Activated CD4-positive, alpha-beta memory T cell treated with anti-CD3 and anti-CD28 coated beads, Interleukin-2, amount 10 ng/mL, durations not matched to agents 7 days and 5 days (primary cell): ENCODE results near the gene TUBA4B. TPM values are rescaled to one million over a fixed set of nuclear protein-coding genes. Genes with fewer than 3 reads are reported as not detected.

Source experiments
- CTCF ChIA-PET: fragments of 350-600 bp; sonication (Branson Sonifier 250); formaldehyde crosslinking; loops from one replicate; lab custom pipeline; 2021; ENCODE audit warnings: antibody characterized with exemption, inconsistent platforms; lab: Charles Lee
- POLR2A ChIA-PET: fragments of 350-600 bp; sonication (Branson Sonifier 250); formaldehyde crosslinking; loops from one replicate; lab custom pipeline; 2021; ENCODE audit warnings: antibody characterized with exemption; lab: Charles Lee
- DNase-seq: peaks from one replicate; pipeline ENCODE4 v3.0.0-alpha.2; 2020
- H3K27ac Mint-ChIP-seq: one replicate; pipeline ENCODE4 v1.8.0; 2021; ENCODE audit warnings: mild to moderate bottlenecking, mixed read lengths
- H3K27me3 Mint-ChIP-seq: one replicate; pipeline ENCODE4 v1.8.0; 2021; ENCODE audit warnings: mixed read lengths
- H3K36me3 Mint-ChIP-seq: one replicate; pipeline ENCODE4 v1.8.0; 2021; ENCODE audit warnings: low read depth, mixed read lengths
- H3K4me1 Mint-ChIP-seq: one replicate; pipeline ENCODE4 v1.8.0; 2021; ENCODE audit warnings: mixed read lengths
- H3K4me3 Mint-ChIP-seq: one replicate; pipeline ENCODE4 v1.8.0; 2021; ENCODE audit warnings: mild to moderate bottlenecking, mixed read lengths
- H3K9me3 Mint-ChIP-seq: one replicate; pipeline ENCODE4 v1.8.0; 2021; ENCODE audit warnings: mixed read lengths
- total RNA-seq, 2 experiments: library from RNA; stranded (reverse); gene quantifications; one replicate each; pipeline ENCODE4 v1.2.3, GENCODE V29; 2021

Gene TUBA4B
- not detected for total RNA-seq

DNA sequence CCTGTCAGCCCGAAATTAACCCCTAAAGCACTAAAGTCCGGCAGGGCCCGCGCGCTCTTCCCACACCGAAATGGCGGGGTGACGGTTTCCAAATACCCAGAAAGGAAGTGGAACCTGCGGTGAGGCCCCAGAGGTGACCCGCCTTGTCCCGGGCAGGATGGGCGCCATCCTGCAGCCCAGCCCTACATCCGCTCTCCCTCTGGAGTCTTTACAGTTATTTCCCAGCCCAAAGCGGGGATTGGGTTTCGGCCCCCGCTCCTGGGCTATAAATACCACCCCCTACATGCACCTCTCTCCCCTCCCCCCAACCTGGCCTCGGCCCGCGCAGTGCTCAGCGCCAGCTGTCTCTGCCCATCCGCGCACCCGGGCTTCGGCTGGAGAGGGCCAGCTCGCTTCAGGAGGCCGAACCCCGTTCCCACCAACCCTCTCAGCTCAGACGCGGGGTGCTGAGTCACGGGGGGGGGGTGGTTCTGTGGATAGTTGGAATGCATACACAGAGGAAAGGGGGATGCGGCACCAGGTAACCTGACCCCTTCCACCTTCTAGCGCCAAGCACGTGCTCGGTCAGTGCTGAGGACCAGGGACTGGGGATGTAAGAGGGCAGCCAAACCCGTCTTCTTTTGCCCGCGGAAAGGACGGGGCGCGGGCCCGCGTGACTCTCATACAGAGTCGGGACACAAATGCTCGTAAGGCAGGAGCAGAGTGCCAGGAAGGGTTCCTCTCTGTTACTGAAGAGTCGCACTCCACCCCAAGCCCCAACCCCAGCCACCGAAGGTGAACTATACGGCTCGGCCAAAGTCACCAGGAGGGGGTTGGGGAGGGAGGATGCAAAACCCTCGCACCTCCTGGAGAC is at the start of gene TUBA4B:
Gene TUBA4B (plus strand): TSS at position 344 of the 853 bp plus-strand sequence. CDS start 165 bp downstream, at position 509.
- POLR2A ChIA-PET = interaction anchor here (0.6 to 15.2 kb wide), 26 partner anchors 8 to 594 kb away, joined by 3 to 425 read pairs (median 8); partner anchors contain the start of genes ABCB6, ANKZF1, ATG9A and BCS1L

GRCh38 chr2:219204425-219205164 is 48.4 kb upstream of the TUBA4B start:
- Mint-ChIP-seq H3K27me3 (peaks cover 3% of the 10 kb centered on the region), H3K4me1 (peaks cover 37% of the 10 kb centered on the region), H3K36me3 (peaks cover 17% of the 10 kb centered on the region), H3K27ac (no peak overlapping the region), H3K4me3 (no peak overlapping the region), H3K9me3 (peaks cover 7% of the 10 kb centered on the region)
- no peak for DNase-seq
- POLR2A ChIA-PET = interaction anchor here (0.7 to 1.0 kb wide), 2 partner anchors 22 to 50 kb away, joined by 3 read pairs; partner anchors contain the start of gene TUBA4A
- CTCF ChIA-PET = interaction anchor here (0.7 to 4.1 kb wide), 6 partner anchors 12 to 184 kb away, joined by 3 to 18 read pairs (median 4); no protein-coding TSS in a partner anchor

More for the DNA sequence above, at the start of gene TUBA4B:
- Mint-ChIP-seq H3K4me3 (peak within 1 kb of the TSS; percentile 100), H3K4me1 (peaks cover 56% of the 10 kb centered on the region), H3K36me3 (peaks cover 53% of the 10 kb centered on the region), H3K9me3 (no peaks in the 10 kb centered on the region), H3K27me3 (no peaks in the 10 kb centered on the region), H3K27ac (peak within 1 kb of the TSS; percentile 81)
- CTCF ChIA-PET = interaction anchor here (0.6 to 9.7 kb wide), 12 partner anchors 8 to 112 kb away, joined by 3 to 120 read pairs (median 6); partner anchors contain the start of genes ANKZF1, ATG9A, DNAJB2 and GLB1L
- DNase-seq = peak; percentile 78

- Mint-ChIP-seq H3K4me3 (no peak overlapping the region), H3K27me3 (peaks cover 3% of the 10 kb centered on the region), H3K9me3 (peaks cover 7% of the 10 kb centered on the region), H3K36me3 (peaks cover 21% of the 10 kb centered on the region), H3K4me1 (peaks cover 42% of the 10 kb centered on the region), H3K27ac (no peak overlapping the region)
- DNase-seq = no peak
- CTCF ChIA-PET = interaction anchor here (1.5 to 4.1 kb wide), 5 partner anchors 12 to 90 kb away, joined by 3 to 18 read pairs (median 7); partner anchors contain the start of genes DNAJB2 and NHEJ1
- POLR2A ChIA-PET = interaction anchor here (1.2 to 5.0 kb wide), 7 partner anchors 10 to 392 kb away, joined by 3 to 160 read pairs (median 17); partner anchors contain the start of genes ABCB6, ANKZF1, ATG9A and CNPPD1
These were observed 47.9 kb upstream of the TUBA4B start for GRCh38 chr2:219205165-219205538.

DNA sequence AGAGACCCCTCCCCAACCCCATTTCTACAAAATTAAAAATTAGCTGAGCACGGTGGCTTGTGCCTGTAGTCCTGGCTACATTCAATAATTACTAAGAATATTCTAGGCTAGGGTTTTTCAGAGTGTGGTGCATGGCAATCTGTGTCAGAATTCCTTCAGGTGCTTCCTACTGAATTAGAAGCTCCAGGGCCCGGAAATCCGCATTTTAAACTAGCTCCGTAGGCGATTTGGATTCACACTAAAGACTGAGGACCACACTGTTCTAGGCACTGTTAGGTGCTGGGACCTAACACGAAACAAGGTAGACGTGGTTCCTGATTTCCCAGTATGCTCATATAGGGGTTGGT is 47.1 kb upstream of the TUBA4B start:
- peaks cover 21% of the 10 kb centered on the region for H3K36me3 Mint-ChIP-seq
- H3K27ac Mint-ChIP-seq = peak overlapping the region; percentile 87
- ChIA-PET POLR2A (interaction anchor here (0.7 to 5.0 kb wide), 18 partner anchors 9 to 391 kb away, joined by 3 to 160 read pairs (median 8); partner anchors contain the start of genes ABCB6, ANKZF1, ATG9A and CNPPD1), CTCF (interaction anchor here (0.7 to 4.1 kb wide), 18 partner anchors 11 to 324 kb away, joined by 3 to 18 read pairs (median 6); partner anchors contain the start of genes ABCB6, CNPPD1, DNAJB2 and NHEJ1)
- no peak for DNase-seq
- peak overlapping the region; percentile 79 for H3K4me3 Mint-ChIP-seq
- peaks cover 7% of the 10 kb centered on the region for H3K9me3 Mint-ChIP-seq
- no peaks in the 10 kb centered on the region for H3K27me3 Mint-ChIP-seq
- peaks cover 46% of the 10 kb centered on the region for H3K4me1 Mint-ChIP-seq

- no peaks in the 10 kb centered on the region for H3K27me3 Mint-ChIP-seq
- ChIA-PET CTCF (interaction anchor here (0.5 to 4.1 kb wide), 19 partner anchors 10 to 547 kb away, joined by 3 to 18 read pairs (median 5); partner anchors contain the start of genes ABCB6, CNPPD1, DNAJB2 and NHEJ1), POLR2A (interaction anchor here (0.7 to 5.0 kb wide), 21 partner anchors 9 to 391 kb away, joined by 3 to 160 read pairs (median 7); partner anchors contain the start of genes ABCB6, ANKZF1, ATG9A and CNPPD1)
- H3K4me1 Mint-ChIP-seq = peaks cover 52% of the 10 kb centered on the region
- H3K4me3 Mint-ChIP-seq = peak within 1 kb of the TSS; percentile 79
- H3K9me3 Mint-ChIP-seq = peaks cover 7% of the 10 kb centered on the region
- H3K36me3 Mint-ChIP-seq = peaks cover 27% of the 10 kb centered on the region
- DNase-seq = peak; percentile 96
- H3K27ac Mint-ChIP-seq = peak within 1 kb of the TSS; percentile 88
These were observed 46.5 kb upstream of the TUBA4B start, which contains the start of gene ZFAND2B for GRCh38 chr2:219206328-219207133. Gene ZFAND2B (plus strand): TSS chr2:219206782. CDS start chr2:219206988, 206 bp downstream.

DNA sequence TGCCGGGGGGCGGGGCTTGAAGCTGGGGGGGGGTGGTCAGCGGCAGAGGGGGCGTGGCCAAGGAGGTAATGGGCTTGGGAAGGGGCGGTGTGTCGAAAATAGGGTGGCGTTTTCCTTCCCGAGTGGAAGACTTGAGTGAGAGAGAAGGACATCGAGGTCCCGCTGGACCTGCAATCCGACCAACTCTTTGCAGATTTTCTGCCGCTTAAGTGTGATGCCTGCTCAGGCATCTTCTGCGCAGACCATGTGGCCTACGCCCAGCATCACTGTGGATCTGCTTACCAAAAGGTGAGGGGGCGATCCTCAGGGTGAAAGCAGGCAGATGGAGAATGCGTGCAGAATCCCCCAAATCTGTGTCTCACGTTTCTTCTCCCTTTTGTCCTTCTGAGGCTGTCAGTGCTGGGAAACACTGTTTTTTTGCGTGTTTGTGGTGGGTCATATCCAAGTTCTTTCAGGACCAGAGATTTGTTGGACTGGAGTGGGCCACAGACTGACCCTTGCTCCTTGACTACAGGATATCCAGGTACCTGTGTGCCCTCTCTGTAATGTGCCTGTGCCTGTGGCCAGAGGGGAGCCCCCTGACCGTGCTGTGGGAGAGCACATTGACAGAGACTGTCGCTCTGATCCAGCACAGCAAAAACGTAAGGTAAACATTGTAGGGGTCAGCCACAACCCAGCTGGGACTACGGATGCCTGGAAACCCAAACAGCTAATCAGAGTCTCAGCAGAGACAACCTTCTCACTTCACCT is 45.7 kb upstream of the TUBA4B start:
- H3K27me3 Mint-ChIP-seq = no peaks in the 10 kb centered on the region
- POLR2A ChIA-PET = interaction anchor here (0.9 to 5.0 kb wide), 14 partner anchors 11 to 87 kb away, joined by 3 to 160 read pairs (median 8); partner anchors contain the start of genes ABCB6, ANKZF1, ATG9A and CNPPD1
- peaks cover 56% of the 10 kb centered on the region for H3K4me1 Mint-ChIP-seq
- DNase-seq = no peak
- H3K9me3 Mint-ChIP-seq = peaks cover 7% of the 10 kb centered on the region
- peak overlapping the region; percentile 88 for H3K27ac Mint-ChIP-seq
- CTCF ChIA-PET = interaction anchor here (0.5 to 4.1 kb wide), 13 partner anchors 9 to 547 kb away, joined by 3 to 18 read pairs (median 6); partner anchors contain the start of genes ABCB6, CNPPD1 and NHEJ1
- peak overlapping the region; percentile 79 for H3K4me3 Mint-ChIP-seq
- peaks cover 31% of the 10 kb centered on the region for H3K36me3 Mint-ChIP-seq

GRCh38 chr2:219207884-219208740 is 44.9 kb upstream of the TUBA4B start:
- ChIA-PET CTCF (interaction anchor here (0.7 to 2.6 kb wide), 7 partner anchors 10 to 87 kb away, joined by 3 to 12 read pairs (median 6); partner anchors contain the start of genes ABCB6, CNPPD1 and NHEJ1), POLR2A (interaction anchor here (0.9 to 5.0 kb wide), 8 partner anchors 10 to 87 kb away, joined by 3 to 160 read pairs (median 7); partner anchors contain the start of genes ABCB6, ATG9A, CNPPD1 and RETREG2)
- DNase-seq = no peak
- H3K27me3 Mint-ChIP-seq = no peaks in the 10 kb centered on the region
- peaks cover 57% of the 10 kb centered on the region for H3K4me1 Mint-ChIP-seq
- H3K4me3 Mint-ChIP-seq = peak overlapping the region; percentile 79
- H3K27ac Mint-ChIP-seq = peak overlapping the region; percentile 88
- peaks cover 7% of the 10 kb centered on the region for H3K9me3 Mint-ChIP-seq
- H3K36me3 Mint-ChIP-seq = peaks cover 32% of the 10 kb centered on the region

- ChIA-PET POLR2A (interaction anchor here (0.7 to 5.0 kb wide), 7 partner anchors 8 to 44 kb away, joined by 3 to 160 read pairs (median 5); partner anchors contain the start of genes ABCB6, ANKZF1, ATG9A and CNPPD1), CTCF (interaction anchor here (1.4 to 2.1 kb wide), 3 partner anchors 9 to 85 kb away, joined by 5 to 11 read pairs (median 6); partner anchors contain the start of gene ABCB6)
- Mint-ChIP-seq H3K27ac (peak overlapping the region; percentile 88), H3K27me3 (no peaks in the 10 kb centered on the region), H3K4me3 (no peak overlapping the region), H3K4me1 (peaks cover 60% of the 10 kb centered on the region), H3K9me3 (peaks cover 1% of the 10 kb centered on the region), H3K36me3 (peaks cover 42% of the 10 kb centered on the region)
- DNase-seq = no peak
These were observed 43.5 kb upstream of the TUBA4B start for GRCh38 chr2:219209236-219210195.
